ENCODE measurements around the gene GPC1.

The GPC1 gene

GRCh38 chr2:240509667-240510512, 74.4 kb downstream of the GPC1 start:
- Histone ChIP-seq H3K9ac (ENCODE audit: low read depth, low read length) (no peak overlapping the region), H3K9me3 (ENCODE audit: control insufficient read depth, insufficient read depth, low read length) (no peaks in the 10 kb centered on the region), H3K36me3 (ENCODE audit: insufficient read depth, low read length) (no peaks in the 10 kb centered on the region), H3K4me1 (ENCODE audit: insufficient read depth, low read length) (no peaks in the 10 kb centered on the region)

- Histone ChIP-seq H3K9me3 (ENCODE audit: control insufficient read depth, insufficient read depth, low read length) (no peaks in the 10 kb centered on the region), H3K36me3 (ENCODE audit: insufficient read depth, low read length) (no peaks in the 10 kb centered on the region), H3K4me1 (ENCODE audit: insufficient read depth, low read length) (no peaks in the 10 kb centered on the region), H3K9ac (ENCODE audit: low read depth, low read length) (no peak overlapping the region)
Measured at GRCh38 chr2:240510513-240511210, 75.2 kb downstream of the GPC1 start.

GRCh38 chr2:240511351-240512108, 76.1 kb downstream of the GPC1 start:
- H3K36me3 ChIP-seq (ENCODE audit: insufficient read depth, low read length) = no peaks in the 10 kb centered on the region
- H3K9me3 ChIP-seq (ENCODE audit: control insufficient read depth, insufficient read depth, low read length) = no peaks in the 10 kb centered on the region

GRCh38 chr2:240512109-240512485, 76.6 kb downstream of the GPC1 start:
- Histone ChIP-seq H3K9me3 (ENCODE audit: control insufficient read depth, insufficient read depth, low read length) (no peaks in the 10 kb centered on the region), H3K36me3 (ENCODE audit: insufficient read depth, low read length) (no peaks in the 10 kb centered on the region), H3K9ac (ENCODE audit: low read depth, low read length) (no peak overlapping the region), H3K4me1 (ENCODE audit: insufficient read depth, low read length) (no peaks in the 10 kb centered on the region)

More at GRCh38 chr2:240511351-240512108, 76.1 kb downstream of the GPC1 start:
- Histone ChIP-seq H3K9ac (ENCODE audit: low read depth, low read length) (no peak overlapping the region), H3K4me1 (ENCODE audit: insufficient read depth, low read length) (no peaks in the 10 kb centered on the region)

- no peaks in the 10 kb centered on the region for H3K4me1 ChIP-seq (ENCODE audit: insufficient read depth, low read length)
- H3K9ac ChIP-seq (ENCODE audit: low read depth, low read length) = no peak overlapping the region
- H3K36me3 ChIP-seq (ENCODE audit: insufficient read depth, low read length) = no peaks in the 10 kb centered on the region
- H3K9me3 ChIP-seq (ENCODE audit: control insufficient read depth, insufficient read depth, low read length) = no peaks in the 10 kb centered on the region
Measured at GRCh38 chr2:240512666-240513535, 77.4 kb downstream of the GPC1 start.

- H3K9ac ChIP-seq (ENCODE audit: low read depth, low read length) = no peak overlapping the region
- no peaks in the 10 kb centered on the region for H3K36me3 ChIP-seq (ENCODE audit: insufficient read depth, low read length)
- no peaks in the 10 kb centered on the region for H3K9me3 ChIP-seq (ENCODE audit: control insufficient read depth, insufficient read depth, low read length)
- H3K4me1 ChIP-seq (ENCODE audit: insufficient read depth, low read length) = no peaks in the 10 kb centered on the region
Measured at GRCh38 chr2:240513549-240514287, 78.3 kb downstream of the GPC1 start.

GRCh38 chr2:240514631-240515030, 79.2 kb downstream of the GPC1 start:
- no peaks in the 10 kb centered on the region for H3K36me3 ChIP-seq (ENCODE audit: insufficient read depth, low read length)
- H3K9me3 ChIP-seq (ENCODE audit: control insufficient read depth, insufficient read depth, low read length) = no peaks in the 10 kb centered on the region
- no peaks in the 10 kb centered on the region; the same call in 1 of the 2 replicates for H3K4me1 ChIP-seq (ENCODE audit: insufficient read depth, low read length)
- no peak overlapping the region for H3K9ac ChIP-seq (ENCODE audit: low read depth, low read length)

- Histone ChIP-seq H3K9ac (ENCODE audit: low read depth, low read length) (no peak overlapping the region), H3K36me3 (ENCODE audit: insufficient read depth, low read length) (no peaks in the 10 kb centered on the region), H3K4me1 (ENCODE audit: insufficient read depth, low read length) (no peaks in the 10 kb centered on the region; the same call in 1 of the 2 replicates), H3K9me3 (ENCODE audit: control insufficient read depth, insufficient read depth, low read length) (peaks cover 3% of the 10 kb centered on the region; the same call in 1 of the 2 replicates)
Measured at GRCh38 chr2:240517342-240517741, 81.9 kb downstream of the GPC1 start.

Data from ES-I3 (cell line).